ENCODE measurements around the gene NRL.

Gene NRL

DNA sequence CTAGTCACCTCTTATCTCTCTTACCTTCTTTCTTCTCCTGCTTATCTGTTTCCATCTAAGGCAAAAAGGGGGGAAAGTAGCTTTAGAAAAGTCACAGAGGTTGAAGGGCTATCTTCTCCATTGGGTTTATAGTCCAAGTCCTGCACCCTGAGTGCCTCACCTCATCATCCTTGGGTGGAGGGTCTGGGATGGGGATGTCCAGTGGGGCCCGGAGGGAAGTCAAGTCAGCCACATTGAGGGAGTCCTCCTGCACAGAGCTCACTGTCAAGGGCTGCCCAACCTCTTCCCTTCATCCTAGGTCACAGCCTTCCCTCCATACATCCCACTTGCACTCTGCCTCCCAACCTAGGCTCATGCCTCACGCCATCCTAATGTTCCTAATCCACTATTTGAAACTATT, 30.5 kb upstream of the NRL start:
- no peak for DNase-seq (ENCODE audit: low read depth in 2 of 2, low spot score in 1 of 2)

DNA sequence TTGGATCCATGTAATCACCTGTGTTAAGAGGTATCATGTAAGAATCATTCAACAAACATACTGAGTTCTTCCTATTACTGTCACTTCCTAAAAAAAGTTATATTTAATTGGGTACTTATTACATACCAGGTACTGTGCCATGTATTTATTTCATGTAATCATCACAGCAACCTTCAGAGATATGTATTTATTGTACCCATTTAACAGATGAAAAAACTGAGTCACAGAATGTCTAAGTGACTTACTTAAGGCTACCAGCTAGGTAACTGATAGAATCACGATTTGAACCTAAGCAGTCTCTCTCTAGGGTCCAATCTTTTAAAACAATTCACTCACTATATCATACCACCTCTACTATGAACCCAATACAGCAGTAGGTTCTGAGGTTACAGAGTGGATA, 29.7 kb upstream of the NRL start:
- DNase-seq (ENCODE audit: low read depth in 2 of 2, low spot score in 1 of 2): no peak

DNA sequence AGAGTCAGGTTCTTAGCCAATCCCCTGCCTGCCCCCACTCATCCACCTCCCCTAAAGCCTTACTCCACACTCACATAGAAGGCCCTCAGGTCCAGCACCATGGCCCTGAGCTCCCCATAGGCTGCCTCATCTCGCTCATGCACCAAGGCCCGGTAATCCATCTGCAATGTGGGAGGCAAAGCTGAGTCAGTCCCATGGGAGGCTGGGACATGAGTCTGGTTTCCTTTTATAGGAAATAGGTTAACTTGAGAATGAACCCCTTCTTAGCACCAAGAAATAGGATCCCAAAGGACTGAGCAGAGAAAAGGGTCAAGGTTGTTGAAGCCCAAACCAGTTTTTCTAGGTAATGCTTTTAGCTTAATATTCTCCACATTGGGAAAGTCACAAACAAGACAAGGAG, 28.8 kb upstream of the NRL start:
- no peak for DNase-seq (ENCODE audit: low read depth in 2 of 2, low spot score in 1 of 2)

DNA sequence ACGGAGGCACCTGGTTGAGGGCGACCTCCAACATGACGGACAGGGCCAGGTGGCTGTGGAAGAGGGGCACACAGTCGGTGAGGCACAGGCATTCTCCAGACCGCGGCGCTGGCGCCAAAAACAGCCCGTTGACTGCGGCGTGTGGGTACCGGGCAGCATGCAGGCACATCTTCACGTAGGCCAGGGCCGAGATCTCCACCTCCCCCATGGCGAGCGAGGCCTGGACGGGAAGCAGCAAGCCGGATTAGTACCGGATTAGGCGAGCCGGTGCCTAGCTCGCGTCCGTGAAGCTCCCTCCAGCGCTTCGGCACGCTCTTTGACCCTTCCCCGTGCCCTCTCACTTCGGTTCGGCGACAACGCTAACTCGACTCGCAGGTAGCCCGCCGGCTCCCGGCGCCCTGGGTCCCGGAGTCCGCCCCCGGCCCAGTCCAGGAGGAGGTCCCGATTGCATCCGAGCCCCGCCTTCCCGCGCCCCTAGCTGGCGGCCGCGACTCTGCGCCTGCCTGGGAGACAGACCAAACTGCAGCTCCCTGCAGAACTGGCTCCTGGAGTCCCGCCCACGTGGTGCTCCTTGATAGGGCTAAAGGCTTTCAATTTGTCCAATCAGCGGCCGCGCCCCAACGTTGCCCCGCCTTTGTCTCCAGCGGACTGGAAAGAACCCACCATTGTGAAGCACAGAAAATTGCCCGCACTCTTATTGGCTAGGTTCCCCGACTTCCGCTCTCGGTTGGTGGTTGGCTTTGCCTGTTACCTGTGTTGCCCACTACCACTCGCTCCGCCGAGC, 26.5 kb upstream of the NRL start, which contains the start of gene EMC9:
Gene EMC9, minus strand, starts transcription at position 495 of the 784 bp plus-strand sequence. Its CDS starts 287 bp downstream, at position 208.
- DNase-seq (ENCODE audit: low read depth in 2 of 2, low spot score in 1 of 2): peak; percentile 99

DNA sequence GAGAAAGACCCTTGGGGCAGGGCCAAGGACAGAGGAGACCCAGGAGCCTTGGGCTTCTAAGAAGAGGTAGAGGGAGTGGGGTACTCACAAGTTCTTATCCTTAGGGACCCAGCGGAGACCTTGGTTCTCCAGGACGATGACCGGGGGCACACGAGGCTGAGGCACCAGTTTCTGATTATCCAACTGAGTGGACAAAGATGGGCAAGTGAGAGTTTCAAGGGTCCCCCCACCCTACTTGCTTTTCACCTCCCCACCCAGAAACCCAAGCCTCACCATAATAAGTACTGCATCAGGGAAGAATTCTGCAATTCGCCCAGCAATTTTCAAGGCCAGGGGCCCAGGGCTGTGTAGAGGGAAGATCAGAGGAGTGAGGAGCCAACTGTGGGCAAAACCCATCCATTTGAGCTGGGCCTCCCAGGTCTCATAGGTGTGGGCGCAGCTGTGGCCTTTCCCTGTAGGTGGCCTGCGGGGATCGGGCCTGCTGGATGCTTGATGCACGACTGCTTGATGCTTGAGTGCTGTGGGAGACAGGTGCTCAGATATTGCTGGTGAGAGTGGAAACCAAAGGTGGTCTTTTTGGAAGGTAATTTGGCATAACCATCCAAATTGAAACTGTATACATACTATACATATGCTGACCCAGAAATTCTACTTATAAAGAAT, 24.7 kb upstream of the NRL start:
- DNase-seq (ENCODE audit: low read depth in 2 of 2, low spot score in 1 of 2): no peak

DNA sequence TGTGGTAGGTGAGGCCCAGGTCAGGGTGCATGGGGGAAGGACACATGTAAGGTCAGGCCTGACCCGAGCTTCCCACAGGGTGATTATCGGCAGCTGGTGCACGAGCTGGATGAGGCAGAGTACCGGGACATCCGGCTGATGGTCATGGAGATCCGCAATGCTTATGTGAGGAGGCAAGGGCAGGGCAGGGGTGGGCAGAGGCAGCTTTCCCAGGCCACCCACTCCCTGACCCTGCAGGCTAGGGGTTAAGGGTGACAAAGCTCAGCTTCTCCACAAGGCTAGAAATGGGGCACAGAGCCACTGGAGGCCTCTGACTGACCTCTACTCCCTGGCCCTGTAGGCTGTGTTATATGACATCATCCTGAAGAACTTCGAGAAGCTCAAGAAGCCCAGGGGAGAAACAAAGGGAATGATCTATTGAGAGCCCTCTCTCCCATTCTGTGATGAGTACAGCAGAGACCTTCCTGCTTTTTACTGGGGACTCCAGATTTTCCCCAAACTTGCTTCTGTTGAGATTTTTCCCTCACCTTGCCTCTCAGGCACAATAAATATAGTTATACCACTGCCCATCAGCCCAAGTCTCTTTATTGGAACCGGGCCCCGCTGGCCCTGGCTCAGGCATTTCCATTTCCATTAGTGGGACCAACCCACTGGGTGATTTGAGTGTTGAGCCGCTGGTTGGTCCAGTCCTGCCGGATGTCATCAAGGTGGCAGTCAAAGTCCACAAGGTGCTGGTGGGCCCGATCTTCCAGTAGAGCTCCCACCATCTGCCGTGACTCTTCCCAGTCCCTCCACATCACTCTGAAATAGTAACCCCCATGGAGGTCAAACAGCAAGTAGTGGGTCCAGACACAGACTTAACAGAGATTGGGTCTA, 23.9 kb upstream of the NRL start:
- DNase-seq (ENCODE audit: low read depth in 2 of 2, low spot score in 1 of 2): no peak

DNA sequence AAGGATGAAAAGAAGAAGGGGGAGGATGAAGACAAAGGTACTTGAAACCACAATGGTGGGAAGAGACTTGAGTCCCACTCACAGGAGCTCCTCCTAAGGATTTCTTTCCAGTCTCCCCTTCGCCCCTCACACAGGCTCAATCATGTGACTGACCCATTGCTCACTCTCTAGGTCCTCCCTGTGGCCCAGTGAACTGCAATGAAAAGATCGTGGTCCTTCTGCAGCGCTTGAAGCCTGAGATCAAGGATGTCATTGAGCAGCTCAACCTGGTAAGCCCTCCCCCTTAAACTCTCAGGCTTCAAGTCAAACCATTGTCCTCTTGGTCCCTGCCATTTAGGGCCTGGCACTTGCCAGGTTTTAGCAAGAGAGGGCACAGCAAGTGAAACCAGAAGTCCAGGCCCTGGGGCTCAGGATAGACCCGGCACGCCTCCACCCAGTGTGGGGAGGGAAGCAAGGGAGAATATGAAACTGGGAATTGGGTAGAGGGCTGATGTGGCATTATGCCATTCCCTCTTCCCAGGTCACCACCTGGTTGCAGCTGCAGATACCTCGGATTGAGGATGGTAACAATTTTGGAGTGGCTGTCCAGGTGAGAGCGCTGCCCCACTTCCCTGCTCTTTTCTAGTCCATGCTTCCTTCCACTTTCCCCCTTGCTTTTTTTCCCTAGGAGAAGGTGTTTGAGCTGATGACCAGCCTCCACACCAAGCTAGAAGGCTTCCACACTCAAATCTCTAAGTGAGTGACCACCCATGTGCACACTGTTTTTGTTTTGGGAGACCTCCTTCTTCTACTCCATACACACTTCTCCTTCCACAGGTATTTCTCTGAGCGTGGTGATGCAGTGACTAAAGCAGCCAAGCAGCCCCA, 23.0 kb upstream of the NRL start:
- DNase-seq (ENCODE audit: low read depth in 2 of 2, low spot score in 1 of 2): no peak

DNA sequence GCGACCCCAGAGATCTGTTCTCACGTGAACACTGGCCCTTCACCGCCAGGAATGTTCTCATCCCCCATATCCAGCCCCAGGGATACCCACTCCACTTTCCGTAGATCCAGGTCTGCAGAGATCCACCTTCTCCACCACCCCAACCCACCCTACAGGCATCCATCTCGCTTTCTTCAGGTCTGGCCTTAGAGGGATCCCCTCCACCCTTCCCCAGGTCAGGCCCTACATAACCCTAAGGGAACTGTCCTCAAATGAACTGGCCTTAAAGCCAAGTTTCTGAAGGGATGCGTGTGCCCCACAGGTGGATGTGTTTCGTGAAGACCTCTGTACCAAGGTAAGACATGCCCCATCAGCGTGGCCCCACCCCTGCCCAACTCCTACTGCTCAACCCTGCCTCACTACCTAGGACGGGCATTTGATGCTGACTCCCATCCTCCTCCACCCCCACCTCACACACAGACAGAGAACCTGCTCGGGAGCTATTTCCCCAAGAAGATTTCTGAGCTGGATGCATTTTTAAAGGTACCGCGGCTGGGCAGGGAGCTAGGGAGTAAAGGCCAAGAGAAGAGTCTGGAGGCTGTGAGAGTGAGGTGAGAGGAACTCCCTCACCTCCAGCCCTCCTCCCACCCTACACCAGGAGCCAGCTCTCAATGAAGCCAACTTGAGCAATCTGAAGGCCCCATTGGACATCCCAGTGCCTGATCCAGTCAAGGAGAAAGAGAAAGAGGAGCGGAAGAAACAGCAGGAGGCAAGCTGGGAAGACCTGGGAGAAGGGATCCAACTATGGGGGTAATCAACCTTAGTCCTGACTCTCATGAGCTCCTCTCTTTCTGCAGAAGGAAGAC, 22.2 kb upstream of the NRL start:
- DNase-seq (ENCODE audit: low read depth in 2 of 2, low spot score in 1 of 2): no peak

DNA sequence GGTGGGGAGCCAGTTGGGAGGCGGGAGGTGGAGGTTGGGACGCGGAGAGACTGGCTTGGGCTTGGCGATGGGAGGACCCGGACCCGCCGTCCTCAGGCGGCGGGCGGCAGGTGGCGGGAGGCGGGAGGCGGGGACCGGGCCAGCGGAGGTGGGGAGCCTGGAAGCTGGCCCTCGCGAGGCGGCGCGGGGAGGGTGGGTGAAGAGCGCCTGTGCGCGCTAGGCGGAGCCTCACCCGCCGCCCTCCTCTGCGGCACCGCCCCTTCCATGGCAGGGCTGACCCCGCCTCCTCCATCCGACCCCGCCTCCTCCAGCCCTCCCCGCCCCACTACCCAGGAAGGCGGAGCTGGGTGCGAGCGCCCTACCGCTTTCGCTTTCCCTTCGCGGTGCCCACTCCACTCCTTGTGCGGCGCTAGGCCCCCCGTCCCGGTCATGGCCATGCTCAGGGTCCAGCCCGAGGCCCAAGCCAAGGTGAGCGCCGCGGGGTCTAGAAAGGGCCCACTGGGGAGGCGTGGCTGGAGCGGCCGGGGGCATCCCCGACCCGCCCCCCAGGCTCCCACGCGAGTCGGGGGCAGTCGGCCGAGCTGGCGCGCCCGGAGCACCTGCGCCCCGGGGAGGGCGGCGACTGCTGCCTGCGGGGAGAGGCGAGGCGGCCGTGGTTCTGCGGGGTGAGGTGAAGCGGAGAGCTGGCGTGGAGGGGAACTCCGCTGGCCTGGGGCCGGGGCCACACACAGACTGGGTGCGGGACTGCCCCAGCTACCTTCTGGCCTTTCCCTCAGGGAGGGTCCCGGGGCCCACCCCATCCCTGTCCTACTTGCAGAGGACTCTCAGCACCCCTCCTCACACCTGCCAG, 21.3 kb upstream of the NRL start, which contains the start of gene PSME1:
Gene PSME1, plus strand, starts transcription at position 361 of the 850 bp plus-strand sequence. Its CDS starts 69 bp downstream, at position 430.
- DNase-seq (ENCODE audit: low read depth in 2 of 2, low spot score in 1 of 2): peak; percentile 86 to 90

DNA sequence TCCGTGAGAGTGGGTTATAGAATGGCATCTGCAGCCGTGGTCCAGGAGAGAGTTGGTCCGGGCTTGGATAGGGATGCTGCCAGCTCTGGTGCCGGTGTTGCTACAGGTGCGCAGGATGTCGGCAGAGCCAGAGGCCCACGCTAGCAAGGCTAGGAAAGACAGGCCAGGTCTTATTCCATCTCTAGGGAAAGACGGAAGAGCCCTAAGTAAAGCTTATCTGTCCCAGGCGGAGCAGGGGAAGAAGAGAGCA, 20.8 kb upstream of the NRL start:
- no peak for DNase-seq (ENCODE audit: low read depth in 2 of 2, low spot score in 1 of 2)

DNA sequence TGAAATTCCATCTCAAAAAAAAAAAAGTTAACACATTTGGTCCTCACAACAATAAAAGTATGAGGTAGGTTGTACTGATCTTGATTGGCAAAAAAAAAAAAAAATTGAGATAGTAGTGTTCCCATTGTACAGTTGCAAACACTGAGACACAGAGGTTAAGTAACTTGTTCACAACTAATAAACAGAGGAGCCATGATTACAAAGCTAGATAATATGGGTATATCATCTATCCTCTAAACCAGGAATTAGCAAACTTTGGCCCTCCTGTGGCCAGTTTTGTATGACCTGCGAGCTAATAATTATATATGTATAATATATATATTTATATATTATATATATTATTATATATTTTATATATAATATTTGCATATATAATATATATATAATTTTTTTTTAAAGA, 19.0 kb upstream of the NRL start:
- no peak for DNase-seq (ENCODE audit: low read depth in 2 of 2, low spot score in 1 of 2)

DNA sequence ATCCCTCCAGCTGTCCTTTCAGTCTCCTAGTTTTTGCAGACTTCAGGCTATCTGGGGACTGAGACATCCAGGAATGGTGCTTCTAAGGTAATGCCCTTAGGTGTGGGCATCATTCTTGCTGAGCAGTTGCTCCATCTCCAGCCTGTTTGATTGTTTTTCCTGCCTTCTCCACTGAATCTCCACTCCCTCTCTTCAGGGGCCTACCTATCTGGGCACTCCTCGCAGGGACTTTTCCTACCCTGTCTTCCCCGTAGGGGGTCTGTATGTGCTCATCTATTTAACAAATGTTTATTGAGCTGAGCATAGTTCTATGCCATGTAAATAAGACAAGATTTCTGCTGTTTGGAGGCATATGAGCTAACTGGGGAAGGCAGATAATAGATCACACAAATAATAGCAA, 18.2 kb upstream of the NRL start:
- no peak for DNase-seq (ENCODE audit: low read depth in 2 of 2, low spot score in 1 of 2)

DNA sequence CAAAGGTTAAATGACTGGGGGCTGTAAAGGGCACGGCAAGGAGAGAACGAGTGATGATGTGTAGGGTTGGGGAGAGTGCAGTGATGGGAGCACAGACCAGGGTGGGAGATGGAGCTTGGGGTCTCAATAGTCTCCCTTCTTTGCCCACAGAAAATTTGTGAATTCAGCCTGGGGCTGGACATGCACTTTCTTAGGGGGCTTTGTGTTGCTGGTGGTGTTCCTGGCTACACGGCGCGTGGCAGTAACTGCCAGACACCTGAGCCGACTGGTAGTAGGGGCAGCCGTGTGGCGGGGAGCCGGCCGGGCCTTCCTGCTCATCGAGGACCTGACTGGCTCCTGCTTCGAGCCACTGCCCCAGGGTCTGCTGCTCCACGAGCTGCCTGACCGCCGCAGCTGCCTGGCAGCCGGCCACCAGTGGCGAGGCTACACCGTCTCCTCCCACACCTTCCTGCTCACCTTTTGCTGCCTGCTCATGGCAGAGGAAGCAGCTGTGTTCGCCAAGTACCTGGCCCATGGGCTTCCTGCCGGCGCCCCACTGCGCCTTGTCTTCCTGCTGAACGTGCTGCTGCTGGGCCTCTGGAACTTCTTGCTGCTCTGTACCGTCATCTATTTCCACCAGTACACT, 17.4 kb upstream of the NRL start:
- no peak for DNase-seq (ENCODE audit: low read depth in 2 of 2, low spot score in 1 of 2)

DNA sequence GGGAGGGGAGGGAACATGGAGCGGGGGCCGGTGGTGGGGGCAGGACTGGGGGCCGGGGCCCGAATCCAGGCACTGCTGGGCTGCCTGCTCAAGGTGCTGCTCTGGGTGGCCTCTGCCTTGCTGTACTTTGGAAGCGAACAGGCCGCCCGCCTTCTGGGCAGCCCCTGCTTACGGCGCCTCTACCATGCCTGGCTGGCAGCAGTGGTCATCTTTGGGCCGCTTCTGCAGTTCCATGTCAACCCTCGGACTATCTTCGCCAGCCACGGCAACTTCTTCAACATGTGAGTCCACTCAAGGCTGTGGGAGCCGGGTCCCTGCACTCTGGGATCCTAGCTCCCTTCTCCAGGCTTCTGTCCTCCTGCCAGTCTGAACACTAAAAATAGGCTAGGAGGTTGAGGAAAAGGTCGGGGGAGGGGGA, 16.8 kb upstream of the NRL start:
- DNase-seq (ENCODE audit: low read depth in 2 of 2, low spot score in 1 of 2): no peak

DNA sequence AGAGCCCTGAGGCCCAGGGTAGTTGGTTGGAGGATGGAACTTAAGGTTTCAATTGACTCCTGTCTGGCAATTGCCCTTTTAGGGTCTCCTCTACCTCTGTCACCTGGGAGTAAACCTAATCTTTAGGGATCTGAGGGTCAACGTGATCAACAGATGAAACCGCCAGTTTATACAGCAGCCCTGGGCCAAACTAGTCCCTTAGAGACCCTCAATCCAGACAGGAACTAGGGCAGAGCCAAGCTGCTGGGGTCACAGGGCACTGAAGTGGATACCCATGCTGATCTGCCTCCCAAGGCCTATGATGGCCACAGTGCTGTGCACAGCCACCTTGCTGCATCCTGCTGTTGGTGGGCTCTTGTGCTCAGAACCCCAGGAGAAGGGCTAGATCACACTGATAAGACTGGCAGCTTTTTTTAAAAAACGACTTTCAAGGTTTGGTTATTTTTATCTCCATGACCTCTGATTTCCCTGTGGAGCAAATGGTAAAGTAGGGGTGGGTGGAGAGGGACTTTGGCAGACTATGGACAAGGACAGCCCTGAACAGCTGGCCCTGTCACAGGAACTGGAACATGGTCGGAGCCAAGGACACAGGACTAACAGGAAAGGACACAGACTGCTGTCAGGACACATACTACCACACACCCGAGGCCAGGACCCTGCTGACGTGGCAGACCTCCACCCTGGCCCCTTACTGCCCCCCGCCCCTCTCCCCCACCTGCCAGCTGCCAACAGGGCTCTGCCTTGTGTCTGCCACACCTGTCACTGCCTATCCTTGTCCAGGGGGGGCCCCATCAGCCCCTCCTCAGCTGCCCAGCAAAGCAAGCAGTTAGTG, 16.2 kb upstream of the NRL start:
- DNase-seq (ENCODE audit: low read depth in 2 of 2, low spot score in 1 of 2): no peak

DNA sequence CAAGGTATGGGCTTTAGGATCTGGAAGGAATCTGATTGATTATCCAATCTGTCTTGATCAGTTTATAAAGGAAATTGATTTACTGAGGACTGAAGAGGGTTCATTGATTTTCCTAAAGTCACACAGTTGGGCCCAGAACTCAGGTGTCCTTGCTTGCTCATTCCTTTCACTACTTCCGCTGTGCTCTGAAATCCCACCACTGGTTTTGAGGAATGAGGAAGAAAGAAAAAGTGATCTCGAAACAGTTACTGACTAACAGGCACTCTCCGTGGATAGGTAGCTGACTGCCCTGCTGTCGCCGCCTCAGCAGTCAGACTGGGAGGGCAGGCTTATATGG, 15.6 kb upstream of the NRL start, which contains the start of gene FITM1:
Gene FITM1, plus strand, starts transcription at position 280 of the 337 bp plus-strand sequence. CDS start 905 bp downstream, outside the sequence.
- DNase-seq (ENCODE audit: low read depth in 2 of 2, low spot score in 1 of 2): no peak

DNA sequence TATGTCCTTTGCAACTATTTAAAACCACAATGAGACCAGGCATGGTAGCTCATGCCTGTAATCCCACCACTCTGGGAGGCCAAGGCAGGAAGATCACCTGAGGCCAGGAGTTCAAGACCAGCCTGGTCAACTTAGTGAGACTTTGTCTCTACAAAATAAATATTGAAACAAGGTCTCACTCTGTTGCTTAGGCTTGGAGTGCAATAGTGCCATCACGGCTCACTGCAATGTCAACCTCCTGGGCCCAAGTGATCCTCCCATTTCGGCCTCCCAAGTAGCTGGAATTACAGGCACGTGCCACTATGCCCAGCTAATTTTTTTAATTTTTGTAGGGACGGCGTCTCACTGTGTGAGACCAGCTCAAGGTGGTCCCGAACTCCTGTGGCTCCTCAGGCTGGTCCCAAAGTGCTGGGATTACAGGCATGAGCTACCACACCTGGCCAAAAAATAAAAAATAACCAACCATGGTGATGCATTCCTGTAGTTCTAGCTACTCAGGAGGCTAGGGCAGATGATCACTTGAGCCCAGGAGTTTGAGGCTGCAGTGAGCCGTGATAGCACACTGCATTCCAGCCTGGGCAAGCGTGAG, 14.8 kb upstream of the NRL start:
- DNase-seq (ENCODE audit: low read depth in 2 of 2, low spot score in 1 of 2): no peak
